Astrocyte of the spinal cord (primary cell): Measurements from ENCODE around the gene SAMD10.
"Not testable (repeated sequence)": the region's sequence is repeated elsewhere in the genome, so short reads cannot be mapped to it uniquely, and the experiment has no call there.

Experiments used
- DNase-seq: peaks from one replicate; pipeline ENCODE4 v3.0.0; 2011; ENCODE audit warnings: low read depth, low spot score
- H3K4me3 ChIP-seq: 2 replicates; pipeline ENCODE4 v1.5.1; 2011; ENCODE audit warnings: low read depth, mild to moderate bottlenecking, low read length, moderate library complexity
- in situ Hi-C: cut with HindIII; loops from 2 replicates; pipeline ENCODE4 v1.10.0; 2017; ENCODE audit warnings: low sequenced_read_pairs
- TF ChIP-seq, protein P1 (sequence below): IDR thresholded peaks from 2 replicates; pipeline ENCODE4 v1.5.1; 2012; ENCODE audit warnings: low read depth, mild to moderate bottlenecking, low read length, inconsistent platforms

Gene SAMD10

DNA sequence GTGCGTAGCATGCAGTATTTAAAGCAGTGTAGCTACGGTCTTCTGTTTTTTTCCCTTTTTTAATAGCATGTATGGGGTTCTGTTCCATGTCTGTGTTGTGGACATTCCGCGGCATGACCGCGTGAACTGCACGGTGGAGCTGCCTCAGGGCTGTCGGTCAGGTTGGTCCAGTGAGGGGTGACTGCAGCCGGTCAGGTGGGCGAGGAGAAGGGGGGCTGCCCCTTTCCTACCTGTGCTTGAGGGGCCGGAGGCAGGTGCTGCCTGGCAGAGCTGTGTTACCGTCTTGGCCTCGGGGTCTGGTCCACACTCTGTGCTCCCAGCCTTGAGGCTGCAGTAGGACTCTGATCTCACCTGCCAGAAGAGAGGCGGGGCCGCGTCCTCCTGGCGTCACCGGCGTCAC, 47.7 kb downstream of the SAMD10 start:
- no peak for DNase-seq
- TF ChIP-seq, protein P1, sequence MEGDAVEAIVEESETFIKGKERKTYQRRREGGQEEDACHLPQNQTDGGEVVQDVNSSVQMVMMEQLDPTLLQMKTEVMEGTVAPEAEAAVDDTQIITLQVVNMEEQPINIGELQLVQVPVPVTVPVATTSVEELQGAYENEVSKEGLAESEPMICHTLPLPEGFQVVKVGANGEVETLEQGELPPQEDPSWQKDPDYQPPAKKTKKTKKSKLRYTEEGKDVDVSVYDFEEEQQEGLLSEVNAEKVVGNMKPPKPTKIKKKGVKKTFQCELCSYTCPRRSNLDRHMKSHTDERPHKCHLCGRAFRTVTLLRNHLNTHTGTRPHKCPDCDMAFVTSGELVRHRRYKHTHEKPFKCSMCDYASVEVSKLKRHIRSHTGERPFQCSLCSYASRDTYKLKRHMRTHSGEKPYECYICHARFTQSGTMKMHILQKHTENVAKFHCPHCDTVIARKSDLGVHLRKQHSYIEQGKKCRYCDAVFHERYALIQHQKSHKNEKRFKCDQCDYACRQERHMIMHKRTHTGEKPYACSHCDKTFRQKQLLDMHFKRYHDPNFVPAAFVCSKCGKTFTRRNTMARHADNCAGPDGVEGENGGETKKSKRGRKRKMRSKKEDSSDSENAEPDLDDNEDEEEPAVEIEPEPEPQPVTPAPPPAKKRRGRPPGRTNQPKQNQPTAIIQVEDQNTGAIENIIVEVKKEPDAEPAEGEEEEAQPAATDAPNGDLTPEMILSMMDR, result no peak
- no peak overlapping the region for H3K4me3 ChIP-seq
- in situ Hi-C loops, result no loop called here

DNA sequence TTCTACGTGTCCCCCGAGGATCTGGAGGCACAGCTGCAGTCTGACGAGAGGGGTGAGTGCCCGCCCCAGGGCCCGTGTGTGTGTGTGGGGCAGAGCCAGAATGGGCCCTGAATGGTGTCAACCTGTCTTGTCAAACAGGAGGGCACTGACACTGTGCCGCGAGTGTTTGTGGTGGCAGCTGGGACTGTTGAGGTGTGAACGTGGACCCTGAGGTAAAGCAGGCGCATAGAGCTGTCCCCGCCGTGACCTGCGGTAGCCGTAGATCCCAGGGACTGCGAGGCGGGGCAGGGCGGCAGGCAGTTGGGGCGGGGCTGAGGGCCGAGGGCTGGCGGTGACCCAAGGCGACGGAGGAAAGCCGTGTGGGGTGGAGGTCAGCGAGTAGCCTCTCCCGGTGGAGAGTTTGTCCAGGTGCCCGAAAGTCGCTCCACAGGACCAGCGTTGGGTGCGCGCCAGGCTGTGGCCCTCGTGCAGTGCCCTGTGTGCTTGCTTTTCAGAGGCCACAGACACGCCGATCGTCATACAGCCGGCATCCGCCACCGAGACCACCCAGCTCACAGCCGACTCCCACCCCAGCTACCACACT, 48.4 kb downstream of the SAMD10 start:
- in situ Hi-C loops, result no loop called here
- no peak for DNase-seq
- no peak overlapping the region for H3K4me3 ChIP-seq

DNA sequence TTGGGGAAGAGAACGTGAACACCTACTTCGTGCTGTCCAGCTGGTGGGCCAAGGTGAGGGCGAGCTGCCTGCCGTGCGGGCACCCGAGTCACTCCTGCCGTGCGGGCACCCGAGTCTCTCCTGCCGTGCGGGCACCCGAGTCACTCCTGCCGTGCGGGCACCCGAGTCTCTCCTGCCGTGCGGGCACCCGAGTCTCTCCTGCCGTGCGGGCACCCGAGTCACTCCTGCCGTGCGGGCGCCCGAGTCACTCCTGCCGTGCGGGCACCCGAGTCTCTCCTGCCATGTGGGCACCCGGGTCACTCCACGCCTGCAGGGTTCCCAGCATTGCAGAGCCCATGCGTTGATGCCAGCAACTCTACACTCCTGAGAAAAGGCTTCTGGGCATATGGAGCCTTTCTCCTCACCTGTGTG, 50.0 kb downstream of the SAMD10 start:
- in situ Hi-C loops, H3K4me3 ChIP-seq, DNase-seq: not testable (repeated sequence)

More for the DNA sequence above, 48.4 kb downstream of the SAMD10 start:
- TF ChIP-seq, protein P1, result no peak

DNA sequence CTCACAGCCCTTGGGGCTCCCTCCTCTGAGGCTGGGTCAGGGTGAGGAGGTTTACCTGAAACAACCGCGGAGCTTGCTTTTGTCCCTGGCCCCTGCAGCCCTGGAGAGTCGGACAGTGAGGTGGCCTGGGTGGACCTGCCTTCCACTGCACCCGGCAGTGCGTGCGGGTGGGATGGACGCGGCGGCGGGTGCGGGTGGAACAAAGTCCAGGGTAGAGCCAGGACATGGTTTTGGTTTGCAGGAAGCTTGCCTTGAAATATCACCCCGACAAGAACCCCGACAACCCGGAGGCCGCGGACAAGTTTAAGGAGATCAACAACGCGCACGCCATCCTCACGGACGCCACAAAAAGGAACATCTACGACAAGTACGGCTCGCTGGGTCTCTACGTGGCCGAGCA, 50.4 kb downstream of the SAMD10 start:
- no peak for DNase-seq
- TF ChIP-seq, protein P1, result no peak
- no peak overlapping the region for H3K4me3 ChIP-seq
- in situ Hi-C loops, result no loop called here

DNA sequence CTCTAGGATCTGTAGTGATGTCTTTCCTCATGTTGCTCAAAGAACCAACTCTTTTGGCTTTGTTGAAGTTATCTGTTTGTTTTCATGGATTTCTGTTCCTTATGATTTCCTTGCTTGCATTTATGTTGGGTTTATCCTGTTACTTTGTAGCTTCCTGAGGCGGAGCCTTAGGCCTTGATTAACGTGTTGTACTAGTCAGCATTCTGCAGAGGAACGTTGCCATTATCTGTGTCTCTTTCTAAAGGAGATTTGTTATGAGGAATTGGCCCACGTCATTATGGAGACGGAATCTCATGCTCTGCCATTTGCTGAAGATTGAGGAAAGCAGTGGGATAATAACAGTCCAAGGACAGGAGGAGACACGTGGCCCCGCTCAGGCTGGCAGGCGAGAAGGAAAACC, 53.1 kb downstream of the SAMD10 start:
- DNase-seq, result no peak
- in situ Hi-C loops, result no loop called here
- H3K4me3 ChIP-seq, result no peak overlapping the region
- TF ChIP-seq, protein P1, result no peak

DNA sequence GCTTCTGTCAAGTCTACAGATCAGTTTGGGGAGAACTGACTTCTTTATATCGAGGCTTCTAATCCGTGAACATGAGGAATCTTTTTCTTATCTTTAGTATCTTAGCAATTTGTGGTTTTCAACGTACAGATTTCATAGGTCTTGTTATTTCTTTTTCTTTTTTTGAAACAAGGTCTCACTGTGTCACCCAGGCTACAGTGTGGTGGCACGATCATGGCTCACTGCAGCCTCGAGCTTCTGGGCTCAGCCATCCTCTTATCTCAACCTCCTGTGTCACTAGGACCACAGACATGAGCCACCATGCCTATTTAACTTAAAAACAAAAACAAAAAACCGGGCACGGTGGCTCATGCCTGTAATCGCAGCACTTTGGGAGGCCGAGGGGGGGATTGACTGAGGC, 55.2 kb downstream of the SAMD10 start:
- TF ChIP-seq, protein P1, result no peak
- H3K4me3 ChIP-seq, result no peak overlapping the region
- in situ Hi-C loops, result no loop called here
- DNase-seq, result no peak
